ENCODE data around the gene MIOS.

GRCh38 chr7:7519528-7519927 is 47.2 kb upstream of the MIOS start:
- TF ChIP-seq CTCF (conservative IDR thresholded peaks at IDR 0.05; ENCODE audit: low read length) (no peak), EZH2phosphoT487 (IDR thresholded peaks at IDR 0.05; ENCODE audit: borderline replicate concordance) (no peak)
